K562 (cell line): ENCODE data around the gene SCYGR3.

ENCODE experiments used
- BMI1 ChIP-seq: fragments of 150-350 bp; IDR thresholded peaks from 2 replicates; pipeline ENCODE4 v1.6.1; 2014; ENCODE audit warnings: low read length
- CHD4 ChIP-seq: fragments of 200-600 bp; sonication (generic); IDR thresholded peaks from 3 replicates; pipeline ENCODE4 v1.6.1; 2012; ENCODE audit warnings: low read depth, mild to moderate bottlenecking, mixed read lengths, low read length, inconsistent platforms; ENCODE audit not compliant: insufficient read depth, insufficient replicate concordance, poor library complexity, severe bottlenecking
- ELF4 ChIP-seq: fragments of 450-650 bp; formaldehyde crosslinking; IDR thresholded peaks from 2 replicates; pipeline ENCODE4 v1.4.0; 2022; ENCODE audit warnings: missing genetic modification characterization
- EP300 ChIP-seq: IDR thresholded peaks from 2 replicates; pipeline ENCODE4 v1.6.1; 2012; ENCODE audit warnings: low read length, improper control_type of control experiment
- JUNB ChIP-seq: fragments of 450-650 bp; formaldehyde crosslinking; conservative IDR thresholded peaks from 2 replicates; pipeline ENCODE4 v1.4.0; 2020; ENCODE audit warnings: mild to moderate bottlenecking
- TAF1 ChIP-seq: IDR thresholded peaks from 2 replicates; pipeline ENCODE4 v1.6.1; 2011; ENCODE audit warnings: mild to moderate bottlenecking, low read length, moderate library complexity; ENCODE audit not compliant: insufficient read depth, control insufficient read depth, severe bottlenecking; ENCODE audit errors: extremely low read depth
- ZNF512 ChIP-seq: IDR thresholded peaks from 2 replicates; pipeline ENCODE4 v1.6.1; 2016; ENCODE audit warnings: missing genetic modification characterization, missing compliant biosample characterization
- ZNF830 ChIP-seq: fragments of 250-450 bp; sonication (Bioruptor Pico); IDR thresholded peaks from 2 replicates; pipeline ENCODE4 v1.5.0; 2021; ENCODE audit warnings: mild to moderate bottlenecking

- TF ChIP-seq CHD4 (no peak), TAF1 (no peak), ZNF512 (tag) (no peak), BMI1 (no peak), JUNB (CRISPR knock-in tag) (no peak), EP300 (no peak), ZNF830 (CRISPR knock-in tag) (no peak), ELF4 (CRISPR knock-in tag) (no peak)
Observed at GRCh38 chr2:227570615-227571014, 44.0 kb downstream of the SCYGR3 start.
